ENCODE results near the gene CCDC13. TPM values are rescaled to one million over a fixed set of nuclear protein-coding genes. Genes with fewer than 3 reads are reported as not detected.

Gene CCDC13
- total RNA-seq, 1 experiment from 2014 or later: 0.79 TPM

- TF ChIP-seq STAT6 (CRISPR knock-in tag; conservative IDR thresholded peaks at IDR 0.05; ENCODE audit: low read depth) (no peak), FOXJ3 (CRISPR knock-in tag; IDR thresholded peaks at IDR 0.05; ENCODE audit: borderline replicate concordance) (no peak), PREB (CRISPR knock-in tag; IDR thresholded peaks at IDR 0.05; ENCODE audit: borderline replicate concordance) (no peak), MXD4 (CRISPR knock-in tag; IDR thresholded peaks at IDR 0.05; ENCODE audit: borderline replicate concordance) (no peak)
Observed at GRCh38 chr3:42804831-42805132, 31.7 kb upstream of the CCDC13 start (continued).

- Mint-ChIP-seq H3K4me3 (peak within 1 kb of the TSS; percentile 95), H3K27me3 (ENCODE audit: low read depth) (peaks cover 22% of the 10 kb centered on the region), H3K27ac (peak within 1 kb of the TSS; percentile 83), H3K9me3 (no peaks in the 10 kb centered on the region), H3K36me3 (peaks cover 10% of the 10 kb centered on the region), H3K4me1 (peaks cover 37% of the 10 kb centered on the region)
- ATAC-seq (peak; percentile 97), DNase-seq (ENCODE audit: low spot score) (peak; percentile 94)
- ChIA-PET POLR2A (interaction anchor here (0.6 to 2.3 kb wide), 9 partner anchors 15 to 989 kb away, joined by 3 to 6 read pairs (median 4); partner anchors contain the start of genes NKTR and SS18L2), CTCF (interaction anchor here (0.5 to 2.7 kb wide), 9 partner anchors 12 to 186 kb away, joined by 3 to 19 read pairs (median 6); no protein-coding TSS in a partner anchor)
- no peak for TF ChIP-seq ESRRA (CRISPR knock-in tag; IDR thresholded peaks at IDR 0.05; ENCODE audit: borderline replicate concordance)
- 0 out of 2 replicates have a peak, but pooled peaks have one; percentile 32 for TF ChIP-seq IRF1 (CRISPR knock-in tag; IDR thresholded peaks at IDR 0.05)
- no peak for TF ChIP-seq JAZF1 (CRISPR knock-in tag; IDR thresholded peaks at IDR 0.05)
- no peak for TF ChIP-seq GTF2I (CRISPR knock-in tag; conservative IDR thresholded peaks at IDR 0.05)
- TF ChIP-seq ARID4B (CRISPR knock-in tag; IDR thresholded peaks at IDR 0.05; ENCODE audit: borderline replicate concordance): no peak
- no peak for TF ChIP-seq ZNF281 (CRISPR knock-in tag; IDR thresholded peaks at IDR 0.05)
- TF ChIP-seq NFYB (CRISPR knock-in tag; conservative IDR thresholded peaks at IDR 0.05; ENCODE audit: low read depth): peak; percentile 93
- TF ChIP-seq AR (CRISPR knock-in tag; IDR thresholded peaks at IDR 0.05): no peak
- TF ChIP-seq ZMAT4 (CRISPR knock-in tag; IDR thresholded peaks at IDR 0.05): no peak
- peak; percentile 0; the same call in 1 of the 2 replicates for TF ChIP-seq FOXP4 (CRISPR knock-in tag; IDR thresholded peaks at IDR 0.05)
- TF ChIP-seq MYBL2 (CRISPR knock-in tag; IDR thresholded peaks at IDR 0.05): 0 out of 2 replicates have a peak, but pooled peaks have one; percentile 42
Observed at GRCh38 chr3:42804106-42804830, 31.2 kb upstream of the CCDC13 start, which contains the start of gene HIGD1A. Gene HIGD1A (minus strand): TSS chr3:42804490. CDS start chr3:42794253, 10,237 bp downstream.

Measured in WTC11 (cell line).